ENCODE measurements around the gene TSPAN15. TPM values are rescaled to one million over a fixed set of nuclear protein-coding genes. Genes with fewer than 3 reads are reported as not detected.
"Not testable (repeated sequence)": the region's sequence is repeated elsewhere in the genome, so short reads cannot be mapped to it uniquely, and the experiment has no call there.

Gene TSPAN15
- total RNA-seq, 1 donor from 2014 or later: 49.2 TPM

DNA sequence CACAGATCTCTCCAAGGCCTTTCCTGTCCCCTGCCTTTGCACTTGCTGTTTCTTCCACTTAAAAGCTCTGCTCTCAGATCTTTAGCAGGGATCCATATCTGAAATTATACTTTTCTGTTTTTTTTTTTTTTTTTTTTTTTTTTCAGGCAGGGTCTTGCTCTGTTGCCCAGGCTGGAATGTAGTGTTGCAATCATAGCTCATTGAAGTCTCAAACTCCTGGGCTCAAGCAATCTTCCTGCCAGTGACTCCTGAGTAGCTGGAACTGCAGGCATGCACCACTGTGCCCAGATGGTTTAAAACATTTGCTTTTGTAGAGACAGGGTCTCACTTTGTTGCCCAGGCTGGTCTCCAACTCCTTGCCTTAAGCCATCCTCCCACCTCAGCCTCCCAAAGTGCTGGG, 5.0 kb upstream of the TSPAN15 start:
- no peak for DNase-seq (ENCODE audit: low read depth in 2 of 2)

DNA sequence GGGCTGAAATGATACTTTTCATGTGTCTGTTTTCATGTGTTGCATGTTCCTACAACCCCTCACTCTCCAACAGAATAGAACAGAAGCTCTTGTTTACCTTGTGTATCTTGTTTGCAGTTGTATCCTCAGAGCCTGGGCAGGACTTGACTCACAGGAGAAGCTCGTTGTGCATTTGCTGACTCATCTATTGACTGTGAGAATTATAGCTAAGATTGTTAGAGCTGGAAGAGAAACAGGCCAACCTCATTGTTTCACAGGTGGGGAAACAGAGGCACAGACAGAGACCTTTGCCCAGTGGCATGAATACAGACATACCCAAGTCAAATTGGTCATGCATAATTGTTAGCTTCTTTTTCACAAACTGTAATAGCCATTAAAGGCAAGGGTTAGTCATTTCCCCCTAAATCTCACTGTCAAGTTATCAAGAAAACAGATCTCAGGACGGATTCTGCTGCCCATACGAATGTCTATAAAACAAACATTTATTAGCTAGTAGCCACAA, 4.6 kb upstream of the TSPAN15 start:
- peak; percentile 52 to 90 for DNase-seq (ENCODE audit: low read depth in 2 of 2)

DNA sequence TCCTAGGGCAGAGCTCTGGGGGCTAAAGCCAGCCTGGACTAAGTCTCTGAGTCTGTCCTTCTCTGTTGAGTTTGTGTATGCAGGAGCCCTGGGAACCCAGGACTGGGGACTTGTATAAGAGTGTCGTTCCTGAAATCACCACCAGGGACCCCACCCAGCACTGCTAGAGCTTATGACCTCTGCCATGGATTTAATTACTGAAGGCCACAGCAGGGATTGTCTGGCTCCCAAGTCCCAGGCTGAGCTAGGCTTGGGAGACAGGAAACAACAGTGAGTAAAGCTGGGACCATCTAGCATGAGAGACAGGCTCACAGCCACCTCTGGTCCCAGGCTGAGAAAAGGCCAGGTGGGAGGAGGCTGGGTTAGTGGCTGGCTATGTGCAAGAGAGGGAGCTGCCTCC, 1.4 kb upstream of the TSPAN15 start:
- DNase-seq (ENCODE audit: low read depth in 2 of 2): peak; percentile 80 to 83

DNA sequence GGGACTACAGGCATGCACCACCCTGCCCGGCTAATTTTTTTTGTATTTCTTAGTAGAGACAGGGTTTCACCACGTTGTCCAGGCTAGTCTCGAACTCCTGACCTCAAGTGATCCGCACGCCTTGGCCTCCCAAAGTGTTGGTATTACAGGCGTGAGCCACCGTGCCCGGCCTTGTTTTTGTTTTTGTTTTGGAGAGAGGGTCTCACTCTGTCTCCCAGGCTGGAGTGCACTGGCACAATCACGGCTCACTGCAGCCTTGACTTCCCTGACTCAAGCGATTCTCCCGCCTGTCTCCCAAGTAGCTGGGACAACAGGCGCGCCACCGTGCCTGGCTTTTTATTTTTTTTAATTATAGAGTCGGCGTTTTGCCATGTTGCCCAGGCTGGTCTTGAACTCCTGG, 870 bp upstream of the TSPAN15 start:
- not testable (repeated sequence) for DNase-seq (ENCODE audit: low read depth in 2 of 2)

DNA sequence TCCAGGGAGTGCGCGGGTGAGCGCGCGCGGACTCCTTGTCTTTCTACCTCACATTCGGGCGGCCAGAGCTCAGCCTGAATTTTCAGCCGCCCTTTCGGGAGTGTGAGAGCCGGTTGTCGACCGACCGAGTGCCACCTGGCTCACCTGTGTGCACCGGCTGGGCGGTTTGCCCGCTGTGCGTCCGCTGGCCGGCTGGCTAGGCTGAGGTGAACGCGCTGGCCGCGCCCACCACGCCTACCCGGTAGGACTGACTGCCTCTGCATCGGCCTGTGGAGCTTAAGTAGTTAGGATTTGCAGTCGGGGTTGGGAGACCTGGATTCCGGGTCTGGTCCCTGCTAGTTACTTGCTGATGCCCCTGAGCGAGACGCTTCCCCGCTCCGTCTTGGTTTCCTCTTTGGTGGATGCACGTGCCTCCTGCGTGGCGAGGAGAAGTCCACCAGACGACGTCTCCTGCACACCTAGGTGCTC, 553 bp downstream of the TSPAN15 start:
- DNase-seq (ENCODE audit: low read depth in 2 of 2): peak in 1 of 2 donors; percentile 46

DNA sequence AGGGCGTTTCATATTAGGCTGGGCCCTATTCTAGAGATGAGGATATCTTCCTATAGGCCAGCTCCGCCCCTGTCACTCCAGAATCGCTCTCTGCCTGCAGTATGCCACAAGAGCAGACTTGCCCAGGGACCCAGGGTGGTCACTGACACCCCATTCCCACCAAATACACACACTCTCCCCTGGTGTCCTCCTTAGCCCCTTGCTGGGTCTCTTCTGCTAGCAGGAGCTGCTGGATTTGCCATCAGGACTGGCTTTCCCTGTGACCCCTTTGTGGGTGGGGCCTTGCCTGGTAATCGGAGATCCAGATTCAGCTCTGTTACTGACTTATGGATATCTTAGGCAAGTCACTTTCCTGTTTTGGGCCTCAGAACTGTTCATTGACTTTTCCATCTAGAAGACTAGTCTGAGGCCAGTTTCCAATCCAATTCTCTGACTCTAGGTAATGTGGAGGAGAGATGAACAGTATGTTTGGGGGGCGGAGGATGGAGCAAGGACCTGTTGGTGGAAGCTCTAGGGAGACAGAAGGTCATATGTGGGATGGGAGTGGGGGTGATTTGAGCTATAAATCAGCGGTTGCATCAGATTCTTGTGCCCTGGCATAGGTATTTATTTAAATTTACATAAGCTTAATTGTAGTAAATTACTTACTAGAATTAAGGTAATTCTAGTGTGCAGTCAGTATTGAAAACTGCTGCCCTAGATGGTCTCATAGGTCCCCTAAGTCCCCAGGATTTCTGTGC, 1.6 kb downstream of the TSPAN15 start:
- DNase-seq (ENCODE audit: low read depth in 2 of 2): no peak

DNA sequence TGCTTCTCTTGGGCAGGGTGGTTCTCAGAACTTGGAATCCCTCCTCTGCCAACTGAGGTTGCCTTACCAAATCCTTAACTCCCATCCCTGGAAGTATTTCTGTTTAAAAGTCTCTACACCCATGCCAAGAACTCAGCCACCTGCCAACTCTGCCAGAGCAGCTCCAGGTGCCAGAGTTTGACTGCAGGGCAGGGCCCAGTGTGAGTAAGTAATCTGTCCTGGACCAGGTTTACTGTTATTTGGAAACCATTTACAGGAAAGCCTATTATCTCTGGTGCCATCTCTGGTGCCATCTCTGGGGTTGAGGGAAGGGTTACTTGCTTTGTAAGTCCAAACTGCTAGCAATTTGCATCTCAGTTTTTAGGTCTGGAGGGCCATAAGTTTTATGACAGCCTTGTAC, 2.5 kb downstream of the TSPAN15 start:
- no peak for DNase-seq (ENCODE audit: low read depth in 2 of 2)

DNA sequence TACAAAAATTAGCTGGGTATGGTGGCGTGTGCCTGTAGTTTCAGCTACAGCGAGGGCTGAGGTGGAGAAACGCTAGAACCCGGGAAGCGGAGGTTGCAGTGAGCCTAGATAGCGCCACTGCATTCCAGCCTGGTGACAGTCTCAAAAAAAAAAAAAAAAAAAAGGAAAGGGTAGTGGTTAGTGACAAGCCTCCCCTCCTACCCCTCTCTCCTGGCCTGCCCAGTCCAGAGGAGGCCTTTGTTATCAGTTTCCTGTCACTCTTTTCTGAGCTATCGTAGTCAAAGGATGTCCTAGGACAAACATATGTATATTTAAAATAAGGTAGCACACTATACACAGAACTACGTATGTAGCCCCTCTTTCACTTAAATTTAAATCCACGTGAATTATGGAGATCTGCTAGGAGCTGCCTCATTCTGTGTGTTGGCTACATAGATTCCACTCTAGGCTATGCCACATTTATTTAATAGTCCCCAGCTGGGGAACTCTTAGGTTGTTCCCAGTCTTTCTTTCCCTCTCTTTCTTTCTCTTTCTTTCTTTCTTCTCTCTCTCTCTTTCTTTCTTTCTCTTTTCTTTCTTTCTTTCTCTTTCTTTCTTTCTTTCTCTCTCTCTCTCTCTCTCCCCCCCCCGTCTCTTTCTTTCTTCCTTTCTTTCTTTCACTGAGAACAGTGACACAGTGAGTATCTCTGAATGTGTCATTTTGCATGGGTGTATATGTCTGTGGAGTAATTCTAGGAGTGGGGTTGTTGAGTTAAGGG, 3.9 kb downstream of the TSPAN15 start:
- peak in 1 of 2 donors; percentile 51 for DNase-seq (ENCODE audit: low read depth in 2 of 2)

DNA sequence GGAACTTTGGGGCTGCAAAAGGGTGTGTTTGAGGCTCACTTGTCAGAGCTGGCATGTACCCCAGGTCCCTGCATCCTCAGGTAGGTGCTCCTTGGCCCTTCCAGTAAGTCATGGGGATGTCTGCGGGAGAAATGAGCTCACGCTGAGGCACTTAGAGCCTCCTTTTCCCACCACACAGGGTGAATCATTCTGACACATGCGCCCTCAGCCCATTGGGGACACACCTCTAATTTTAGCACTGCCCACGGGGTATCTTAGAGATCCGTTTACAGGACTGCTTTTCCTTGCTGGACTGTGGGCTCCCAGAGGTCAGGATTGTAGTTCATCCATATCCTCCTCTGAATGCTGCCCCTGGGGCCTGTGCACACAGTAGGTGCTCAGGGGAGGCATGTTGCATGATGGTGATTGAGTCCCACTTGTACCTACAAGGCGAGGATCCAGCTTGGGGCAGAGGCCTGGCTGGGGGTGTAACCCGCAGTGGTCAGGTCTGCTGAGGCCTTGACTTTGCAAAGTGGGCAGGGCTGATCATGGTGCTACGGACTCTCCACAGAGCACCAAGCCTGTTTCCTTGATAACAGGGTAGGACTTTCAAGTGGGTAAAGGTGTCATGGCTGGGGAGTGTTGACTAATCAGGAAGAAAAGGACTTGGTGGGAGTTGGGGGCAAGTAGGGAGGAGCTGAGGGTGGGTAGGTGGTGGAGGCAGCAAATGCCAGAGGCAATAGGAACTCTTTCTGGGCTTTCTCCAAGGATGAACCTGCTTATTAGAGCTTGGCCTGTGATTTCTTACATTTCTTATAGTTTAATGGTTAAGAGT, 5.8 kb downstream of the TSPAN15 start:
- DNase-seq (ENCODE audit: low read depth in 2 of 2): no peak

DNA sequence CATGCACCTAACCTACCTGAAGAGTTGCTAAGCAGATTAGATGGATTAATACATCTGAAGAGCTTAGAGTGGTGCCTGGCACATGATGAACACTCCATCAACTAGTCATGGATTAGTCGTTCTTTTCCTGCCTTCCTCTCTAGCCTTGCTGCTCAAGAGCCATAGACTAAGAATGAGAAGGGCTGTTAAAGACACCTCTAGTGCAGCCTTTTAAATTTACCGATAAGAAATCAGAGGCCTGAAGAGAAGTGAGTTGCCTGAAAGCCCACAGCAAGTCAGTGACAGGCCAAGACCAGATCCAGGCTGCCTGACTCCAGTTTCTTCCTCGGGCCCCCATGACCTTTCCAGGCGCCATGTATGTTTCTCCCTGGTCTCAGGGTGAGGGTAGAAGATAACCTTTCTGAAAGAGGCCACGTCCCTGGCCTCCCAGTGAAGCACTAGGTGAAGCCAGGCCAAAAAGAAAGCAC, 6.5 kb downstream of the TSPAN15 start:
- no peak for DNase-seq (ENCODE audit: low read depth in 2 of 2)

DNA sequence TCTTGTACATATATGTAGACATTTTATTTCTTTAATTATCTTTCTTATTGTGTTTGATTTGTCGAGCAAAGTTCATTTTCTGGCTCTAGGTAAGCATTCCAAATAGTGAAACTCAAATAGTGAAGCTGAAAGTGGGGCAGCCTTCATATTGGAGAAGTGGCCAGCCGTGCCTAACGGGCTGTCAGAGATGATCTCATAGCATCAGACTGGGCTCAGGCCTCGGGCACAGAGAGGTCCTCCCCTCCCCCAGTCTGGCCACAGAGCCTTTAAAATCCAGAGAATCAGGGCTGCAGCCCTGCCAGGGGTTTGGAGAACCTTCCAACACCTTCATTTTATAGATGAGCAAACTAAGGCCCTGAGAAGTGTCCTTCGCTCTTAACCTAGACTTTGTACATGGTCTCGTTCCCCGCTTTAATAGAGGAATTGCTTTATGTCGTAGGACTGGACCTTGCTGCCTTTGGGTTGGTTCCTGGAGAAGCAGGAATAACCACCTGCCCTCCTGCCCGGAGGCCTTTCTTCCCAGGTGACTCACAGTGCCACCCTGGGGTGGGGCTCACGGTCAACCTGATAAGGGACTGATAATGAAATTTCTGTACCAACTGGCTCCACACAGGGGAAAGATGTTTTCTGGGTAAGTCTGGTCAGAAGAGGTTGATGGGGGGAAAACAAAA, 7.3 kb downstream of the TSPAN15 start:
- DNase-seq (ENCODE audit: low read depth in 2 of 2): no peak

DNA sequence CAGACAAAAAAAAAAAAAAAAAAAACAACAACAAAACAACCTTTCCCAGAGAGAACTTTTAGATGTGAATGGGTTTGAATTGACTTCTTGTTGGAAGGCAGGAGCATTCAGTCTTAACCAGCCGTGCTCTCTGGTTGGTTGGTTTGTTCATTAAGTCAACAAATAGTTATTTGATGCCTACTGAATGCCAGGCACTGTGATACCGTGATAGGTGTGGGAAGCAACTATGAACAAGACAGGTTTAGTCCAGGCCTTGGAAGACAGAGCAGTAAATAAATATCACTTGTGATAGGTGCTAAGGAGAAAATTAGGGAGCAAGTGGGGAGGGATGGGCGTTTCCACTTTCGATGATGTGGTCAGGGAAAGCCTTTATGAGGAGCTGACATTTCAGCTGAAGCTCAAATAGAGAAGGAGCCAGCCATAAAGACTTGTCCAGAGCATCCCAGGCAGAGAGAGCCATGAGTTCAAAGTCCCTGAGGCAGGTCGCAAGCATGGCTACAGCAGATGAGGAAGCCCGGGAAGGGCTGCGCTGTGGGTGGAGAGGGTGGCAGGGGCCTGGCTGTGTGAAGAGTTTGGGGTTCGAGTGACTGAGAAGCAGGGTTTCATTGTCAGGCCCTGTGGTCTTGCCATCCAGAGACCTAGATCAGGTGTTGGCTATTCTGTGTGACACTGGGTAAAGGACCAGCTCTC, 8.0 kb downstream of the TSPAN15 start:
- no peak for DNase-seq (ENCODE audit: low read depth in 2 of 2)

DNA sequence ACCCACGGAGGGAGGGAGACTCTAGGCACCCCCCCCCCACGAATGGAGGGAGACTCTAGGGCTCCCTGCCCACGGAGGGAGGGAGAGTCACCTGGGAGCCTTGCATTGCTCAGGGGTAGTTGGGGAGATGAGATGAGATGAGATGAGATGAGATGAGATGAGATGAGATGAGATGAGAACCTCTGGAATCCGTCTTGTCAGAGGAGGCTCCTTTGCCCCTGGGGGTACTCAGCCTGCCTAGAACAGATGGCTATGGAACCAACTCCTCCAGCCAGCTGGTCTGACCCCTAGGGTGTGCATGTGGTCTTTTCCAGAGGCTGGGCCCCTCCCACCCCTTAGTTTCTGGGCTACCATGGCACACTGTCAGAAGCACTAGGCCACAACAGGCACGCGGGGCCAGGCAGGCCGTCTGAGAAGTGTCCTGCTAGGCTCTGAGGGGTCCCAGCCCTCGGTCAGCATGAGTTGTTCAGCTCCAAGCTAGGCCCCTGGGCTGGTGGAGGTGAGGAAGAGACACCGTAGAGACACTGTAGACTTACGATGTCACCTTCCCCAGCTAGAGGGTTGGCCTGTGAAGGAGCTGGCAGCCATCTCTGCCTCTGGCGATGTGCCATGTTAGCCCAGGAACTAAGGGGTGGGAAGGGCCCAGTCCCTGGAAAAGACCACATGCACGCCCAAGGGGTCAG, 8.8 kb downstream of the TSPAN15 start:
- DNase-seq (ENCODE audit: low read depth in 2 of 2): no peak

DNA sequence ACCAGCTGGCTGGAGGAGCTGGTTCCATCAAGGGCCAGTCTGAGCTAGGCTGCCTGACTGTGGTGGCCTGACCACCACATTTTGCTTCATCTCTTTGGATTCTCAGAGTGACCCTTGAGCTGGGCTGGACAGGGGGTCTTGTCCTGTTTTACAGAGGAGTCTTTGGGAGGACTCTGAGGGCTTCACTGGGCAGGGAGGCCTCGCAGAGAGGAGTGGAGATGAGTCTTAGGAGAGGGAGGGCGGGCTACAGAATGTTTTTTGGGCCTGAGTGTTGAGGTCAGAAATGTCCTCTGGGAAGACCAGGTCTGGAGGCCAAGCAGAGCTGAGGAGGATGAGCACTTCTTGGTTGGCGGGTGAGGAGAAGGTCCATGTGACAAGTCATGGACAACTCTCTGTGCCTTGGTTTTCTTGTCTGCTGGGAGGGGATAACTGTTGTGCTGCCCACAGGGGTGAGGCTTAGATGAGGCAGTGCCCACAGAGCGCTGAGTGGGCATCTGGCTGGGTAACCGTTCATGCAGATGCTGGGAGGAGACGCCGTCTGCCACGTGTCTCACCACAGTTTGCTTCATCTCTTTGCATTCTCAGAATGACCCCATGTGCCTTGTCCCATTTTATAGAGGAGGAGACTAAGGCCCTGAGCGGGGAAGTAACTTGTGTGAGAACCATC, 9.4 kb downstream of the TSPAN15 start:
- no peak for DNase-seq (ENCODE audit: low read depth in 2 of 2)

DNA sequence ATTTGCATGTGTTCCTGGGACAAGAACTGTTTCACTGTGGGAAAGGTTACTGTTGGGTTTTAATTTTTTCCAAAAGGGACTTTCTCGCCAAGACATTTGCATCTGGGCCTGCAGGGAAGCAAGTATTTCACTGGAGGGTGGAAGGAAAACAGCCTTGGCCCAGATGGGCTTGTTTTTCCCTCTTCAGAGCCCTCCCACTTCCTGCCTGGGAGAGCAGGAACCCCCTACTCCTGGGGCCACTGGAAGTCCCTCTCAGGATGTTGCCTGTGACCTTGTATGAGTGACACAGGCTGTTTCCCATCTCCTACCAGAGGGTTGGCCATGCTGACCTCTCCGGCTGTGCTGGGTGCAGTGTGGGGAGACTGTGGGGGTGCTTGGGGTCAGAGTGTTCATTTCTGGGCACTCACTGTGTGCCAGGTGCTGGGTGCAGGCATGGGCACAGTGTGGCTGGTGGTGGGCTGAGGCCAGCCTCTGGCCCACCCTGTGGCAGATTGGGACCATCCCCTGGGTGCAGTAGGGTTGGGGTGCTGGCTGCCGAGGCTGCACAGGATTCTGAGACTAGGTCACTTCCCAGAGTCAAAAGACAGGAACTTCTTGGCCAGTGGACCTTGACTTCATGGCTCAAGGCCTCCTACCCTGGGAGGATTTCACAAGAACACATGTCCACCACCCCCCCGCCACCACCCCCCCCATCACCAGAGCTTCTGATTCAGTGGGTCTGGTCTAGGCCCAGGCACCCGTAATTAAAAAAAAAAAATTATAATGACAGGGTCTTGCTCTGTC, 10.2 kb downstream of the TSPAN15 start:
- DNase-seq (ENCODE audit: low read depth in 2 of 2): peak; percentile 19 to 37

DNA sequence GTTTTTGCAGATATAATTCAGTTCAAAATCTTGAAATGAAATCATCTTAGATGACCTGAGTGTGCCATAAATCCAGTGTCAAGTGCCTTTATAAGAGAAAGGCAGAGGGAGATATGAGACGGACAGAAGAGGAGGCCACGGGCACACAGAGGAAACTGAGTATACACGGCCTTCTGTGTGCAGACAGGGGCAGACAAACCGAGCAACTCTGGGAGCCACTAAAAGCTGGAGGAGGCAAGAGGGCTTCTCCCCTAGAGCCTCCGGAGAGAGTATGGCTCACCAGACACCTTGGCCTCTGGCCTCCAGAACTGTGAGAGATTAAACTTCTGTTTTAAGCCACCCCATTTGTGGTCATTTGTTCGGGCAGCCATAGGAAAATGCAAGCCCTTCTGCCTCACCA, 12.6 kb downstream of the TSPAN15 start:
- no peak for DNase-seq (ENCODE audit: low read depth in 2 of 2)

DNA sequence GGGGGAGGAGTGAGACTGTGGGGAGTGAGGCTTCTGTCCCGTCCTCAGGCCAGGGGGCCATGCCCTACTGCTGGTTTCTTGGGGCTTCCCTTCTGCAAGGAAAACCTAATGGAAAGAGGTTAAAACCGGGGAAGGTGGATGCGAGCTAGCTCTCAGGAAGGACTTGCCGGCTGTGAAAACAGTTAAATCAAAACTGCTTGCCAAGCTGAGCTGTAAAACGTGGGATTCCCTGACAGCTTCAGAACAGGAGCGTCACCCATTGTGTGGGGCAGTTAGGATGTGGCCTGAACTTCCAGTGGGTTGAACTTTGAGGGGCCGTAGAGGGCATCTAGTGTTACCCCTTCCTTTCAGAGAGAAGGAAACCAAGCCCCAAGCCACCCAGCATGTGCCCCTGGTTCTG, 13.1 kb downstream of the TSPAN15 start:
- peak; percentile 38 to 91 for DNase-seq (ENCODE audit: low read depth in 2 of 2)

DNA sequence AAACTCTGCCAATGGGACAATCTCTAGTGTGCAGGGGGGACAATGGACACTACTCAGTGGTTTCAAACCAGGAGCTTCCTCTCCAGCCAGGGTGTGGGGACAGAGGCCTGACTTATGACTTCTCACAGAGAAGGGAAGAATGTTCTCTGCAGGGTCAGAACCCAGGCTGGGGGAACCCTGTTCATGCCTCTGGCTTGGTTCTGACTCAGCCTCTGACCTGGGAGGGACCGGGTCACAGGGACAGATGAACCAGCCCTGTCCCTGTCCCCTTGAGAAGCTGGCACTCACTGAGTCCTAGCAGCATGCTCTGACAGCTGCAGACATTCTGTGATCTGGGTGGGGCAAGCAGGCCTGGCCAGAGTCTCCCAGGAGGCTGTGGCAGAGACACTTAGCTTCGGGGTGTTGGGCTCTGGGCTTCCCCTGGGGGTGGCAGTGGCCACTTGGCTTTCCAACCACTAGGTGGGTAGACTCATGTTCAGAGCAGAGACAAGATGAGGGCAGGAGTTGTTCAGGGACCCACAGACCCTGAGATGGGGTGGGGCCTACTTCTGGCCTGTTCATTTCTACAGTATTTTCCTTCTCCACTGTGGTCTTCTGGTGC, 13.6 kb downstream of the TSPAN15 start:
- no peak for DNase-seq (ENCODE audit: low read depth in 2 of 2)
